Measurements from ENCODE around the gene ATP7B. TPM values are rescaled to one million over a fixed set of nuclear protein-coding genes. Genes with fewer than 3 reads are reported as not detected.

The ATP7B gene
- polyA plus RNA-seq, 3 donors, result 0.39 to 0.44 TPM; not detected in 1

DNA sequence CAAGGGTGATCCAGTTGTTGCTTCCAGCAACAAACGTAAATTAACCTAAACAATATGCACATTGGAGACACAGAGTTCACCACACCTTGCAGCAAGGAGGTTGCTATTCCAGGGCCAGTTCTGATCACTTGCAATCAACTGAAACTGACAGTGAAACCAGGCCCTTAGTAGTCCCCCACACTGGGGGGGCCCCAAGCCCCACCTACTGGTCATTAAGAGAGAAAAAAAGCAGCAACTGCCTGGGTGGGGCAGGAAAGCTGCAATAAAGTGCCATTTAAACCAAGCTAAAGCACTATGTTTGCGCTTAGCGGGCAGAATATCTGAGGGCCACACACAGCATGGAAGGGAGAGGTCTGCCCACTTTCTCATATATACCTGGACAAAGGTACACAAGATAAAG, 51.5 kb downstream of the ATP7B start:
- no peaks in the 10 kb centered on the region for H3K4me1 ChIP-seq (ENCODE audit: control insufficient read depth in 1 of 2, insufficient read depth in 2 of 2, low read length in 2 of 2)
- Mint-ChIP-seq H3K9me3 (no peaks in the 10 kb centered on the region), H3K27me3 (ENCODE audit: low read depth in 3 of 3) (peaks cover 0 to 9% (median 2%) of the 10 kb centered on the region in 3 donors), H3K27ac (no peak overlapping the region), H3K4me1 (peaks cover 13% of the 10 kb centered on the region), H3K36me3 (no peaks in the 10 kb centered on the region), H3K4me3 (no peak overlapping the region)
- H3K9ac ChIP-seq (ENCODE audit: insufficient read depth, low read length, poor library complexity, severe bottlenecking), result no peak overlapping the region
- H2AFZ ChIP-seq (ENCODE audit: insufficient read depth, low read depth, low read length, poor library complexity, severe bottlenecking), result no peak overlapping the region
- no peak overlapping the region for H3K4me3 ChIP-seq (replicated peaks in 1 of 3; ENCODE audit: low read depth in 2 of 3, low read length in 3 of 3)
- TF ChIP-seq CTCF (IDR thresholded peaks at IDR 0.05), result no peak
- intact Hi-C loops (cut with micrococcal nuclease), result no loop called here
- no peaks in the 10 kb centered on the region for H3K36me3 ChIP-seq (replicated peaks in 1 of 2; ENCODE audit: control insufficient read depth in 1 of 2, insufficient read depth in 2 of 2, low read length in 2 of 2)
- no peaks in the 10 kb centered on the region for H3K9me3 ChIP-seq (replicated peaks in 1 of 2; ENCODE audit: control insufficient read depth in 1 of 2, insufficient read depth in 1 of 2, low read length in 2 of 2)
- H3K27ac ChIP-seq (ENCODE audit: low read depth in 1 of 2, low read length in 2 of 2), result no peak overlapping the region
- 78% methylated on average over 1 of the region's 3 CpGs for WGBS (ENCODE audit: insufficient coverage)
- H4K20me1 ChIP-seq (ENCODE audit: insufficient read depth, low read length), result no peaks in the 10 kb centered on the region
- DNase-seq, result no peak
- no peaks in the 10 kb centered on the region for H3K79me2 ChIP-seq (ENCODE audit: insufficient read depth, low read length)
- H3K27me3 ChIP-seq (ENCODE audit: control insufficient read depth in 2 of 2, insufficient read depth in 2 of 2, low read length in 2 of 2), result no peaks in the 10 kb centered on the region
- H3K4me2 ChIP-seq (replicated peaks; ENCODE audit: extremely low read depth, low read length, poor library complexity, severe bottlenecking), result no peak overlapping the region

- Mint-ChIP-seq H3K4me3 (no peak overlapping the region), H3K36me3 (no peaks in the 10 kb centered on the region), H3K27me3 (ENCODE audit: low read depth in 3 of 3) (peaks cover 0 to 10% (median 2%) of the 10 kb centered on the region in 3 donors), H3K9me3 (no peaks in the 10 kb centered on the region), H3K27ac (no peak overlapping the region), H3K4me1 (peaks cover 13% of the 10 kb centered on the region)
- no peaks in the 10 kb centered on the region for H3K9me3 ChIP-seq (replicated peaks in 1 of 2; ENCODE audit: control insufficient read depth in 1 of 2, insufficient read depth in 1 of 2, low read length in 2 of 2)
- H3K4me2 ChIP-seq (replicated peaks; ENCODE audit: extremely low read depth, low read length, poor library complexity, severe bottlenecking), result no peak overlapping the region
- no peaks in the 10 kb centered on the region for H3K27me3 ChIP-seq (ENCODE audit: control insufficient read depth in 2 of 2, insufficient read depth in 2 of 2, low read length in 2 of 2)
- WGBS (ENCODE audit: insufficient coverage), result 98% methylated on average over 5 of the region's 8 CpGs
- TF ChIP-seq CTCF (IDR thresholded peaks at IDR 0.05), result no peak
- H3K27ac ChIP-seq (ENCODE audit: low read depth in 1 of 2, low read length in 2 of 2), result no peak overlapping the region
- H3K79me2 ChIP-seq (ENCODE audit: insufficient read depth, low read length), result no peaks in the 10 kb centered on the region
- no peaks in the 10 kb centered on the region for H3K4me1 ChIP-seq (ENCODE audit: control insufficient read depth in 1 of 2, insufficient read depth in 2 of 2, low read length in 2 of 2)
- no peak for DNase-seq
- H3K36me3 ChIP-seq (replicated peaks in 1 of 2; ENCODE audit: control insufficient read depth in 1 of 2, insufficient read depth in 2 of 2, low read length in 2 of 2), result no peaks in the 10 kb centered on the region
- no peak overlapping the region for H3K9ac ChIP-seq (ENCODE audit: insufficient read depth, low read length, poor library complexity, severe bottlenecking)
- no peaks in the 10 kb centered on the region for H4K20me1 ChIP-seq (ENCODE audit: insufficient read depth, low read length)
- intact Hi-C loops (cut with micrococcal nuclease), result no loop called here
- no peak overlapping the region for H2AFZ ChIP-seq (ENCODE audit: insufficient read depth, low read depth, low read length, poor library complexity, severe bottlenecking)
- H3K4me3 ChIP-seq (replicated peaks in 1 of 3; ENCODE audit: low read depth in 2 of 3, low read length in 3 of 3), result no peak overlapping the region
These were observed 53.1 kb downstream of the ATP7B start for GRCh38 chr13:51958217-51958547.
